K562 (cell line): ENCODE results near the gene CIAO2B. TPM values are rescaled to one million over a fixed set of nuclear protein-coding genes. Genes with fewer than 3 reads are reported as not detected.
A peak's percentile ranks its signal among the peaks of the same experiment; 100 is the strongest.

Source experiments
- BRCA1 ChIP-seq, 2 experiments: fragments of 450-650 bp in 1 of 2; sonication (generic) in 1 of 2; formaldehyde crosslinking in 1 of 2; IDR thresholded peaks; 2 replicates each; pipeline versions ENCODE4 v1.5.0 to v1.6.1; 2017 to 2020; ENCODE audit warnings: mild to moderate bottlenecking in 1 of 2, missing genetic modification reagents in 1 of 2
- EGR1 ChIP-seq: fragments of 450-650 bp; conservative IDR thresholded peaks from 2 replicates; pipeline ENCODE4 v1.6.1; 2017; ENCODE audit warnings: mild to moderate bottlenecking
- EP400 ChIP-seq: fragments of 450-650 bp; IDR thresholded peaks from 2 replicates; pipeline ENCODE4 v1.6.1; 2017; ENCODE audit warnings: antibody characterized with exemption, mild to moderate bottlenecking, moderate library complexity
- GATA2 ChIP-seq: sonication (generic); formaldehyde crosslinking; IDR thresholded peaks from 2 replicates; pipeline ENCODE4 v1.4.0; 2020; ENCODE audit warnings: mild to moderate bottlenecking, missing genetic modification reagents
- GTF2E2 ChIP-seq: fragments of 200-800 bp; sonication (Bioruptor generic); IDR thresholded peaks from 2 replicates; pipeline ENCODE4 v1.6.1; 2016; ENCODE audit warnings: missing genetic modification characterization, missing compliant biosample characterization
- KLF16 ChIP-seq: IDR thresholded peaks from 2 replicates; pipeline ENCODE4 v1.6.1; 2016; ENCODE audit warnings: antibody characterized with exemption
- MXD1 ChIP-seq: fragments of 250-450 bp; sonication (Bioruptor Pico); IDR thresholded peaks from 2 replicates; pipeline ENCODE4 v1.8.0; 2021; ENCODE audit warnings: borderline replicate concordance, mild to moderate bottlenecking, moderate library complexity; ENCODE audit not compliant: poor library complexity, severe bottlenecking
- MYBL2 ChIP-seq, 2 experiments: fragments of 450-650 bp in 1 of 2; sonication (generic) in 1 of 2; formaldehyde crosslinking in 1 of 2; IDR thresholded peaks; 2 replicates each; pipeline versions ENCODE4 v1.6.1 to v1.8.1; 2017 to 2022; ENCODE audit warnings: borderline replicate concordance in 1 of 2, inconsistent platforms in 1 of 2, low read depth in 1 of 2, mild to moderate bottlenecking in 1 of 2, missing genetic modification reagents in 1 of 2, moderate library complexity in 1 of 2
- NFRKB ChIP-seq: fragments of 450-650 bp; IDR thresholded peaks from 2 replicates; pipeline ENCODE4 v1.6.1; 2016; ENCODE audit warnings: low read depth
- NR4A1 ChIP-seq, 2 experiments: fragments of 250-450 bp in 1 of 2; fragments of 450-650 bp in 1 of 2; sonication (Bioruptor Pico) in 1 of 2; IDR thresholded peaks; 2 replicates each; pipeline versions ENCODE4 v1.4.0 to v1.6.1; 2016 to 2020; ENCODE audit warnings: mild to moderate bottlenecking in 2 of 2, missing compliant biosample characterization in 1 of 2, missing genetic modification characterization in 1 of 2, moderate library complexity in 1 of 2
- PHTF2 ChIP-seq: fragments of 250-450 bp; sonication (Bioruptor Pico); IDR thresholded peaks from 2 replicates; pipeline ENCODE4 v1.5.0; 2021; ENCODE audit warnings: mild to moderate bottlenecking
- POLR2AphosphoS5 ChIP-seq: IDR thresholded peaks from 2 replicates; pipeline ENCODE4 v1.6.1; 2011; ENCODE audit warnings: mild to moderate bottlenecking, low read depth, low read length, moderate library complexity; ENCODE audit not compliant: control insufficient read depth, insufficient read depth
- PREB ChIP-seq: sonication (generic); formaldehyde crosslinking; IDR thresholded peaks from 2 replicates; pipeline ENCODE4 v1.8.1; 2023; ENCODE audit warnings: mild to moderate bottlenecking, missing genetic modification reagents
- RB1 ChIP-seq: fragments of 450-650 bp; IDR thresholded peaks from 2 replicates; pipeline ENCODE4 v1.6.1; 2017; ENCODE audit warnings: low read depth, mild to moderate bottlenecking
- SAP30 ChIP-seq: fragments of 200-600 bp; sonication (generic); IDR thresholded peaks from 2 replicates; pipeline ENCODE4 v1.6.1; 2012; ENCODE audit warnings: borderline replicate concordance, low read depth, mild to moderate bottlenecking, moderate library complexity, low read length, control low read depth, inconsistent platforms; ENCODE audit not compliant: insufficient read depth, poor library complexity, severe bottlenecking
- SRSF1 ChIP-seq: fragments of 200-400 bp; formaldehyde crosslinking; IDR thresholded peaks from 2 replicates; pipeline ENCODE4 v1.6.1; 2017; ENCODE audit warnings: mild to moderate bottlenecking, low read depth, low read length, moderate library complexity
- TCF3 ChIP-seq: sonication (generic); formaldehyde crosslinking; IDR thresholded peaks from 2 replicates; pipeline ENCODE4 v1.4.0; 2020; ENCODE audit warnings: mild to moderate bottlenecking, missing genetic modification reagents
- TCF7L2 ChIP-seq: fragments of 150-350 bp; IDR thresholded peaks from 2 replicates; pipeline ENCODE4 v1.6.1; 2016; ENCODE audit warnings: low read depth, mild to moderate bottlenecking, low read length, moderate library complexity
- ZNF143 ChIP-seq: sonication (generic); formaldehyde crosslinking; IDR thresholded peaks from 2 replicates; pipeline ENCODE4 v1.9.0; 2022; ENCODE audit warnings: mild to moderate bottlenecking, missing genetic modification reagents
- ZNF586 ChIP-seq: fragments of 450-650 bp; formaldehyde crosslinking; conservative IDR thresholded peaks from 2 replicates; pipeline ENCODE4 v1.4.0; 2020; ENCODE audit warnings: mild to moderate bottlenecking, moderate library complexity
- polyA plus RNA-seq, 8 experiments: library from polyadenylated mRNA; depleted of rRNA in 4 of 8; stranded (reverse) in 5 of 8; unstranded in 3 of 8; fragments of >200 nt; fragmentation: Nextera tagmentation in 2 of 8; fragmentation: Illumina TruSeq in 1 of 8; extraction: Ambion mirVana in 2 of 8; extraction: Trizol in 1 of 8; gene quantifications; 2 replicates each; pipeline versions ENCODE4 v1.2.1 to v1.2.3, GENCODE V29; 2011 to 2014; ENCODE audit warnings: inconsistent platforms in 1 of 8, missing spikeins in 1 of 8
- total RNA-seq, 7 experiments: library from RNA; depleted of rRNA in 6 of 7; stranded (reverse); fragments of >200 nt in 6 of 7; fragmentation: Illumina TruSeq in 2 of 7; extraction: Trizol in 2 of 7; gene quantifications; 2 replicates each; pipeline versions ENCODE4 v1.2.1 to v1.2.3, GENCODE V29; 2011 to 2021; ENCODE audit warnings: low replicate concordance in 1 of 7
- TF ChIP-seq, protein P1 (sequence below), 2 experiments: fragments of 450-650 bp; IDR thresholded peaks; 2 replicates each; pipeline ENCODE4 v1.6.1; 2016
- TF ChIP-seq, protein P2 (sequence below): sonication (generic); formaldehyde crosslinking; IDR thresholded peaks from 2 replicates; pipeline ENCODE4 v1.8.1; 2023; ENCODE audit warnings: mild to moderate bottlenecking, missing genetic modification reagents

Gene CIAO2B
- total and polyA plus RNA-seq, 9 of the 15 experiments (the other 6 are each of a cell fraction or from before 2014, with no cell fraction given): 86.8 to 182 (median 113) TPM

- TF ChIP-seq, protein P1, sequence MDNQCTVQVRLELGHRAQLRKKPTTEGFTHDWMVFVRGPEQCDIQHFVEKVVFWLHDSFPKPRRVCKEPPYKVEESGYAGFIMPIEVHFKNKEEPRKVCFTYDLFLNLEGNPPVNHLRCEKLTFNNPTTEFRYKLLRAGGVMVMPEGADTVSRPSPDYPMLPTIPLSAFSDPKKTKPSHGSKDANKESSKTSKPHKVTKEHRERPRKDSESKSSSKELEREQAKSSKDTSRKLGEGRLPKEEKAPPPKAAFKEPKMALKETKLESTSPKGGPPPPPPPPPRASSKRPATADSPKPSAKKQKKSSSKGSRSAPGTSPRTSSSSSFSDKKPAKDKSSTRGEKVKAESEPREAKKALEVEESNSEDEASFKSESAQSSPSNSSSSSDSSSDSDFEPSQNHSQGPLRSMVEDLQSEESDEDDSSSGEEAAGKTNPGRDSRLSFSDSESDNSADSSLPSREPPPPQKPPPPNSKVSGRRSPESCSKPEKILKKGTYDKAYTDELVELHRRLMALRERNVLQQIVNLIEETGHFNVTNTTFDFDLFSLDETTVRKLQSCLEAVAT (IDR thresholded peaks at IDR 0.05): peak in 1 of 2 experiments; percentile 26; a peak in 1 of 4 replicates
- TF ChIP-seq NFRKB: no peak
- 0 out of 2 replicates have a peak, but pooled peaks have one; percentile 72 for TF ChIP-seq NR4A1 (CRISPR knock-in tag; IDR thresholded peaks at IDR 0.05)
- no peak for TF ChIP-seq NR4A1 (tag; IDR thresholded peaks at IDR 0.05)
- TF ChIP-seq TCF3 (CRISPR knock-in tag): 0 out of 2 replicates have a peak, but pooled peaks have one; percentile 15
- TF ChIP-seq MXD1: no peak
- TF ChIP-seq ZNF586 (CRISPR knock-in tag): no peak
- no peak for TF ChIP-seq GATA2 (CRISPR knock-in tag)
- TF ChIP-seq RB1: peak; percentile 58
- TF ChIP-seq BRCA1 (IDR thresholded peaks at IDR 0.05): no peak
- TF ChIP-seq BRCA1 (CRISPR knock-in tag; IDR thresholded peaks at IDR 0.05): no peak
- TF ChIP-seq PREB: no peak
- no peak for TF ChIP-seq TCF7L2
- peak; percentile 84; the same call in 1 of the 2 replicates for TF ChIP-seq GTF2E2 (tag)
- TF ChIP-seq ZNF143 (CRISPR knock-in tag): no peak
- TF ChIP-seq SAP30: peak; percentile 74
- no peak for TF ChIP-seq PHTF2 (CRISPR knock-in tag)
- TF ChIP-seq, protein P2, sequence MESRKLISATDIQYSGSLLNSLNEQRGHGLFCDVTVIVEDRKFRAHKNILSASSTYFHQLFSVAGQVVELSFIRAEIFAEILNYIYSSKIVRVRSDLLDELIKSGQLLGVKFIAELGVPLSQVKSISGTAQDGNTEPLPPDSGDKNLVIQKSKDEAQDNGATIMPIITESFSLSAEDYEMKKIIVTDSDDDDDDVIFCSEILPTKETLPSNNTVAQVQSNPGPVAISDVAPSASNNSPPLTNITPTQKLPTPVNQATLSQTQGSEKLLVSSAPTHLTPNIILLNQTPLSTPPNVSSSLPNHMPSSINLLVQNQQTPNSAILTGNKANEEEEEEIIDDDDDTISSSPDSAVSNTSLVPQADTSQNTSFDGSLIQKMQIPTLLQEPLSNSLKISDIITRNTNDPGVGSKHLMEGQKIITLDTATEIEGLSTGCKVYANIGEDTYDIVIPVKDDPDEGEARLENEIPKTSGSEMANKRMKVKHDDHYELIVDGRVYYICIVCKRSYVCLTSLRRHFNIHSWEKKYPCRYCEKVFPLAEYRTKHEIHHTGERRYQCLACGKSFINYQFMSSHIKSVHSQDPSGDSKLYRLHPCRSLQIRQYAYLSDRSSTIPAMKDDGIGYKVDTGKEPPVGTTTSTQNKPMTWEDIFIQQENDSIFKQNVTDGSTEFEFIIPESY (CRISPR knock-in tag): peak; percentile 59; the same call in 1 of the 2 replicates
- TF ChIP-seq SRSF1: no peak
- no peak for TF ChIP-seq MYBL2 (IDR thresholded peaks at IDR 0.05; ENCODE audit: low read depth)
- TF ChIP-seq MYBL2 (CRISPR knock-in tag; IDR thresholded peaks at IDR 0.05; ENCODE audit: borderline replicate concordance): no peak
- peak; percentile 71 for TF ChIP-seq EGR1
- TF ChIP-seq KLF16: peak; percentile 52
- peak; percentile 85 for TF ChIP-seq EP400
- peak; percentile 71 for TF ChIP-seq POLR2AphosphoS5
Observed at GRCh38 chr16:66934138-66934838, at the start of gene CIAO2B (continued).
